ENCODE results near the gene GHRL. TPM values are rescaled to one million over a fixed set of nuclear protein-coding genes. Genes with fewer than 3 reads are reported as not detected.

GHRL gene
- total RNA-seq, 2 experiments from 2014 or later: 0.32 to 0.42 TPM

GRCh38 chr3:10332481-10333348 lies 40.0 kb upstream of the GHRL start:
- no peak for DNase-seq (ENCODE audit: low spot score)
- POLR2A ChIA-PET: no interaction called here
- TF ChIP-seq CTCF (conservative IDR thresholded peaks at IDR 0.05; ENCODE audit: low read length): no peak
- no peak for TF ChIP-seq EZH2phosphoT487 (IDR thresholded peaks at IDR 0.05; ENCODE audit: borderline replicate concordance, low read depth, low read length)
- no peak overlapping the region for H3K4me3 ChIP-seq (ENCODE audit: low read depth, low read length, poor library complexity, severe bottlenecking)
- H3K9me3 ChIP-seq (ENCODE audit: low read length): no peaks in the 10 kb centered on the region
- H3K9me2 ChIP-seq (ENCODE audit: insufficient read depth, low read length): no peaks in the 10 kb centered on the region
- no peak overlapping the region for H2AFZ ChIP-seq (ENCODE audit: low read length)
- H3K79me2 ChIP-seq (ENCODE audit: insufficient read depth, low read depth, low read length): no peaks in the 10 kb centered on the region
- no TSS peak for BruUV-seq (replicated peaks)
- intact Hi-C loops (cut with micrococcal nuclease; ENCODE audit: unreplicated experiment): no loop called here
- H4K20me1 ChIP-seq (ENCODE audit: insufficient read depth, low read length): no peaks in the 10 kb centered on the region
- H3K27ac ChIP-seq (ENCODE audit: low read depth, low read length, poor library complexity, severe bottlenecking): no peak overlapping the region
- H3K36me3 ChIP-seq (ENCODE audit: insufficient read depth, low read length): no peaks in the 10 kb centered on the region
- CTCF ChIA-PET (ENCODE audit: unreplicated experiment): no interaction called here
- H3K4me1 ChIP-seq (ENCODE audit: insufficient read depth, low read length, poor library complexity, severe bottlenecking): peaks cover 18% of the 10 kb centered on the region
- no peak overlapping the region for H3K4me2 ChIP-seq (ENCODE audit: low read length)

- Histone ChIP-seq H3K36me3 (ENCODE audit: insufficient read depth, low read length) (no peaks in the 10 kb centered on the region), H3K4me3 (ENCODE audit: low read depth, low read length, poor library complexity, severe bottlenecking) (no peak overlapping the region), H3K9me3 (ENCODE audit: low read length) (no peaks in the 10 kb centered on the region), H4K20me1 (ENCODE audit: insufficient read depth, low read length) (no peaks in the 10 kb centered on the region), H2AFZ (ENCODE audit: low read length) (no peak overlapping the region), H3K79me2 (ENCODE audit: insufficient read depth, low read depth, low read length) (no peaks in the 10 kb centered on the region), H3K4me2 (ENCODE audit: low read length) (no peak overlapping the region), H3K9me2 (ENCODE audit: insufficient read depth, low read length) (no peaks in the 10 kb centered on the region), H3K27ac (ENCODE audit: low read depth, low read length, poor library complexity, severe bottlenecking) (no peak overlapping the region), H3K4me1 (ENCODE audit: insufficient read depth, low read length, poor library complexity, severe bottlenecking) (peaks cover 10% of the 10 kb centered on the region)
- ChIA-PET POLR2A (no interaction called here), CTCF (ENCODE audit: unreplicated experiment) (no interaction called here)
- TF ChIP-seq CTCF (conservative IDR thresholded peaks at IDR 0.05; ENCODE audit: low read length) (no peak), EZH2phosphoT487 (IDR thresholded peaks at IDR 0.05; ENCODE audit: borderline replicate concordance, low read depth, low read length) (no peak)
- intact Hi-C loops (cut with micrococcal nuclease; ENCODE audit: unreplicated experiment): no loop called here
- BruUV-seq (replicated peaks): no TSS peak
- no peak for DNase-seq (ENCODE audit: low spot score)
Measured at GRCh38 chr3:10331320-10331719, 38.6 kb upstream of the GHRL start.

GRCh38 chr3:10330319-10330718 lies 37.6 kb upstream of the GHRL start:
- intact Hi-C loops (cut with micrococcal nuclease; ENCODE audit: unreplicated experiment): no loop called here
- CTCF ChIA-PET (ENCODE audit: unreplicated experiment): no interaction called here
- no peak overlapping the region for H2AFZ ChIP-seq (ENCODE audit: low read length)
- TF ChIP-seq CTCF (conservative IDR thresholded peaks at IDR 0.05; ENCODE audit: low read length): no peak
- TF ChIP-seq EZH2phosphoT487 (IDR thresholded peaks at IDR 0.05; ENCODE audit: borderline replicate concordance, low read depth, low read length): no peak
- no peak for DNase-seq (ENCODE audit: low spot score)
- POLR2A ChIA-PET: interaction anchor here (1.2 kb wide), 1 partner anchor 9 kb away, joined by 3 read pairs; the partner anchor contains the start of gene SEC13
- BruUV-seq (replicated peaks): no TSS peak
- no peak overlapping the region for H3K4me2 ChIP-seq (ENCODE audit: low read length)
- no peak overlapping the region for H3K27ac ChIP-seq (ENCODE audit: low read depth, low read length, poor library complexity, severe bottlenecking)
- H3K4me1 ChIP-seq (ENCODE audit: insufficient read depth, low read length, poor library complexity, severe bottlenecking): peaks cover 10% of the 10 kb centered on the region
- no peaks in the 10 kb centered on the region for H3K36me3 ChIP-seq (ENCODE audit: insufficient read depth, low read length)
- no peaks in the 10 kb centered on the region for H3K9me2 ChIP-seq (ENCODE audit: insufficient read depth, low read length)
- H3K4me3 ChIP-seq (ENCODE audit: low read depth, low read length, poor library complexity, severe bottlenecking): no peak overlapping the region
- no peaks in the 10 kb centered on the region for H3K79me2 ChIP-seq (ENCODE audit: insufficient read depth, low read depth, low read length)
- H3K9me3 ChIP-seq (ENCODE audit: low read length): no peaks in the 10 kb centered on the region
- H4K20me1 ChIP-seq (ENCODE audit: insufficient read depth, low read length): no peaks in the 10 kb centered on the region
